Motor neuron (in vitro differentiated cells): ENCODE measurements around the gene DAAM2. TPM values are rescaled to one million over a fixed set of nuclear protein-coding genes. Genes with fewer than 3 reads are reported as not detected.

Experiments used
- ATAC-seq, 8 experiments: fragments of 200-7000 bp; cut with Tn5 transposase; replicated peaks in 6 of 8; 2 replicates each; pipeline ENCODE4 v1.8.0; 2021; ENCODE audit warnings: mild to moderate bottlenecking in 8 of 8, moderate library complexity in 8 of 8
- H3K27ac ChIP-seq, 2 donors: fragments of 250-450 bp; sonication (Bioruptor Pico); 2 replicates each; pipeline ENCODE4 v1.9.0; 2021; ENCODE audit warnings: antibody characterized with exemption in 2 of 2, mild to moderate bottlenecking in 2 of 2, moderate library complexity in 1 of 2
- H3K4me1 ChIP-seq, 2 donors: fragments of 250-450 bp; sonication (Bioruptor Pico); replicated peaks in 1 of 2; 2 replicates each; pipeline ENCODE4 v1.6.1; 2021; ENCODE audit warnings: antibody characterized with exemption in 2 of 2, mild to moderate bottlenecking in 2 of 2, moderate library complexity in 1 of 2
- H3K4me3 ChIP-seq, 5 donors: fragments of 250-450 bp; sonication (Bioruptor Pico); 2 replicates each; pipeline ENCODE4 v1.9.0; 2021; ENCODE audit warnings: antibody characterized with exemption in 5 of 5, mild to moderate bottlenecking in 5 of 5, moderate library complexity in 4 of 5
- WGBS, 10 experiments: fragments of 450-650 bp; shearing (Covaris generic); methylation state at CpG; one replicate each; pipeline ENCODE4 v1.0.0; 2022; 5-methylcytosine and 5-hydroxymethylcytosine counted together
- in situ Hi-C, 9 experiments: fragments of 400-800 bp; cut with MboI; loops; one replicate each; pipeline ENCODE4 v1.15.0; 2021; ENCODE audit warnings: low sequenced_read_pairs in 9 of 9, low pct_unique_long_range_greater_than_20kb in 2 of 9; ENCODE audit not compliant: unreplicated experiment in 9 of 9
- total RNA-seq, 8 experiments: library from RNA; unstranded; fragments of 300-600 nt; gene quantifications; 2 replicates each; pipeline versions ENCODE4 v1.2.3 to v1.2.4, GENCODE V29; 2022

DAAM2 gene
- total RNA-seq, 8 experiments from 2014 or later: 0.60 to 11.3 (median 2.4) TPM

DNA sequence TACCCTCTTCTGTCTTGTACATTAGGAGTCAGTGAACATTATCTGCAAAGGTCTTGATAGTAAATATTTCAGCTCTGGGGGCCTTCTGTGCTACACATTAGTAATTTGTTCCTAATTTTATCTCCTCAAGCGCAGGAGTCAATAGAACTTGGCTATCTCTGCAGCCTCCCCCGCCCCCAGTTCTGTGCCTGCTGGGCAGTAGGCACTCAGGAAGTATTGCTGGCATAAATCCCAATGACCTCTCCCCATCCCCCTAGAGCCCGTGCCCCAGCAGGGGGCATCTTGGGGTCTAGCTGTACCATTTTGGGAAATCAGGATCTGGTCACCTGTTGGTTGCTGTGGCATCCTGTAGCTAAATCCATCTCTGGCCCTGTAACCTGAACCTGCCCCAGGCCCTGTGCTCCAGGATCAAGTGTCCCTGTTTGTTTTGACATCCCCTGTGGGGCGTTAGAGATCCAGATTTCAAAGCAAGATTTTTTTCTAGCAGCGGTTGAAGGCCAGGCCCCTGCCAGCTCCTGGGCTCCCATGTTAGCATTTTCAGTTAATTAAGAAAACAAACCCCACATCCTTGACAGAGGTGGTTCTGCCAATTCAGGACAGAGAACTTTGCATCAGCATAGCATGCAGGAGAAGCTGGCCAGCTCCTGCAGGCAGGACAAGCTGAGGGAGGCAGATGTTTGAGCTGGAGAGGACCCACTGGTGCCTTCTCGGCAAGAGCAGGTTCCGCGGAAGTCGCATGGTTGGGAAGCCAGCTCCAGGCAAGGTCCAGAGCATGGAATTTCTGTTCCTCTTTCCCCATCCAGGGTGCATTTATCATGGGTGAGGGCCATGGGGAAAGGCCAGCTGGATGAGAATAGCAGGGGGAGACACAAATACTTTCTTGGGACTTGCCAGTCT lies 32.1 kb downstream of the DAAM2 start:
- no peak overlapping the region for H3K4me3 ChIP-seq
- ATAC-seq: no peak

DNA sequence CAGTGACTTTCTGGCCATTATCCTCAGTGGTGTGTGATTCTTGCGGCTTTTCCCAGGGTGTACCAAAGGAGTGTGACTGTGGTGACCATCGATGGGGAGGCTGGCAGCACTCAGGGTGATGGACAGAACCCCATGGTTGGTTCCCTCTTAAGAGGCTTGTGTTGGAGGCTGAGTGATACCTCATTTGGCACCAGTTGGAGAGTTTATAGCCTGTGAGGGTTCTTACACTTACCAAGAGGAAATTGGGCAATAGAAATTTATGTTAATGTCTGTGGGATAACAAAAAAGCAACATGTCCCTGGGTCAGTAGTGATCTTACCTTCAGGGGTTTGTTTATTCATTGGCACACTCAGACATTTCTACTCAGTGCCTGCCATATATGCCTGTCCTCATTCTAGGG lies 37.2 kb downstream of the DAAM2 start:
- Histone ChIP-seq H3K4me3 (no peak overlapping the region), H3K27ac (no peak overlapping the region), H3K4me1 (no peaks in the 10 kb centered on the region)
- in situ Hi-C loops: no loop called here
- ATAC-seq: no peak
- 40 to 100% (median 93%) methylated on average over 1 to 2 of the region's 2 CpGs; no CpG with 5 or more reads in 6 of the 10 experiments for WGBS, 10 experiments

More for the DNA sequence above, 32.1 kb downstream of the DAAM2 start:
- Histone ChIP-seq H3K27ac (no peak overlapping the region), H3K4me1 (peaks cover 0 to 5% of the 10 kb centered on the region in 2 donors)
- WGBS, 10 experiments: 68 to 100% (median 89%) methylated on average over 2 to 6 of the region's 9 CpGs; no CpG with 5 or more reads in 5 of the 10 experiments
- in situ Hi-C loops: no loop called here

DNA sequence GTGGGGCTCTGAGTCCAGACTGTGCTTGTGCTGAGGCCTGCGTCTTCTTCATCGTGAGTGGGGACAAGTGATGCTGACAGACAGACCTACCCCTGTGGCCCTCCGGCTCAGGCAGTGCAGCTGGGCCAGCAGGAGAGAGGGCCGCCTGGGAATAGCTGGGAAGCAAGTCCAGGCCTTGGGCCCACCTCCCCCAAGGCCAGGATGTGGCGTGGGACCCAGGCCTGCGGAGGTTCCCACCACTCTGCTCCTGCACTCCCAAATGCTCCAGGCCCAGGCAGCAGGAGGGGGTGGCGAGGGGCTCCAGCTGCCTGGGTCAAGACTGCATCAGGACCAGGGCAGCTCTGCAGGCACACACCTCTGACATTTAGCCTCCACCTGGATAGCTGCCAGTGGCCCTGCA lies 38.3 kb downstream of the DAAM2 start:
- ATAC-seq: no peak
- Histone ChIP-seq H3K27ac (no peak overlapping the region), H3K4me1 (no peaks in the 10 kb centered on the region), H3K4me3 (no peak overlapping the region)
- 60 to 100% (median 70%) methylated on average over 1 to 2 of the region's 7 CpGs; no CpG with 5 or more reads in 5 of the 10 experiments for WGBS, 10 experiments
- in situ Hi-C loops: no loop called here

DNA sequence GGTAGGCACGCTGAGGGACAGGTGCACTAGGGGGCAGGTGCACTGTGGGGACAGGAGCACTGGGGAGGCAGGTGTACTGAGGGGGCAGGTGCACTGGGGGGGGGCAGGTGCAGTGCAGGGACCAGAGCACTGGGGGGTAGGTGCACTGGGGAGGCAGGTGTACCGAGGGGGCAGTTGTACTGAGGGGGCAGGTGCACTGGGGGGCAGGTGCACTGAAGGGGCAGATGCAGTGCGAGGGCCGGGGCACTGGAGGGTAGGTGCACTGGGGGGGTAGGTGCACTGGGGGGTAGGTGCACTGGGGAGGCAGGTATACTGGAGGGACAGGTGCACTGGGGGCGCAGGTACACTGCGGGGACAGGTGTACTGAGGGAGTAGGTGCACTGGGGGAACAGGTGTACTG lies 39.5 kb downstream of the DAAM2 start:
- in situ Hi-C loops: no loop called here
- Histone ChIP-seq H3K4me1 (no peaks in the 10 kb centered on the region), H3K27ac (no peak overlapping the region), H3K4me3 (no peak overlapping the region)
- no CpG with 5 or more reads among the region's 6 CpGs for WGBS, 10 experiments
- no peak for ATAC-seq

DNA sequence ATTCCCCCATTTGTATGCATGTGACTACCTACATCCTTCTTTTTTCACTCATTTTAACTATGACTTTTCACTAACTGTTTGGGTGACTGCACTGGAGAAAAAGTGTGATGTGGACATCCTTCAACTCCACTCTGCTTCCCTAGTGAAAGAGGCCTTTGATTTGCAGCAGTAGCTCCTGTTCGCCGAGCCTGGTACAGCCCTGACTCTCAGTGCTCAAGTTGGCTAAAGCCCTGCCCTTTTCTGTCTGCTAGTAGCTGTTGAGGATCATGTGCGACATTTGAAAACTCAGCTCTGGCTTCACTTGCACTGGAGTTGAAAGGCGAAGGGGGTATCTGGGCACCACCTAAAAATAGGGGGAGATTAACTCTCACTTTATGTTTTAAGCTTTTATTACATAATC lies 42.1 kb downstream of the DAAM2 start:
- WGBS, 10 experiments: 62 to 96% (median 82%) methylated on average over 1 to 4 of the region's 4 CpGs
- in situ Hi-C loops: no loop called here
- peaks cover 0 to 1% of the 10 kb centered on the region in 2 donors for H3K4me1 ChIP-seq
- no peak overlapping the region for H3K4me3 ChIP-seq
- no peak for ATAC-seq
- no peak overlapping the region for H3K27ac ChIP-seq

DNA sequence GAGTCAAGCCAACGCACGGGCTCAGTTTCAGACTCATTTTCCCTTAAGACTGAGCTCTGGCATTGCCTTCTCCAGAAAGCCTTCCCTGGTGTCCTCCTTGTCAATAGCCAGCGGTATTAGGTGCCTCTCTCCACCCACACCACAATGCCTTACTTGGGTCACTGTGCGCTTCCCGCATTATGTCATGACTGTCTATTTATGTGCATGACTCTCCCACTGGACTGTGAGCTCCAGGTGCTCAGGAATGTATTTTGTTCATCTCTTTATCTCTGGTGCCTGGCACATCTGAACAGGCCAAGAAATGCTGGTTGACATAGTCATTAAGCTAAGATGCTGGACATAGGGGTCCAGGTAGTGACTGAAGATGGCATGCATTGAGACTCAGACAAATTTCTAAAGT lies 42.7 kb downstream of the DAAM2 start:
- WGBS, 10 experiments: 80 to 100% (median 92%) methylated on average over 1 to 4 of the region's 5 CpGs; no CpG with 5 or more reads in 5 of the 10 experiments
- no peak for ATAC-seq
- peaks cover 0 to 3% of the 10 kb centered on the region in 2 donors for H3K4me1 ChIP-seq

DNA sequence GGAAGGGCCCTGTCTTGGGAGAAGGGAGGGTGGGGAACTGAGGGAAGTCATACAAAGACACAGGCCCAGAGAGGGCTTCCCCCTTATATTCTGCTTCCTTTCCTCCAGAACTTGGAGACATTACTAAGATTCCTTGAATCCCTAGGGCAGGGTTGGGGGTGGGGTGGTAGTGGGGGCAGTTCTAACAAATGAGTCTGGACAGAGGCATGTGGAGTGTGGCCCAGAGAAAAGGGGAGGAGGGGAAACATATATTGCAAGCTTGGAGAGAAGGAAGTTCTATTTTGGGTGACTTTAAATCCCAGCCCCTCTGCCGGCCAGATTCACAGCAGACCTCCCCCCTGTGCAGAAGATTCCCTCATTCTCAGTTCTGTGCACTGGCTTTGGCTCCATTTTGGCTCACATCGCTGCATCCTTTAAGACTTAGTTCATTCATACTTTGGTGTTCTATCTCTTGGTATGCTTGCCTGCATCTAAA lies 43.7 kb downstream of the DAAM2 start:
- Histone ChIP-seq H3K4me3 (no peak overlapping the region), H3K27ac (no peak overlapping the region), H3K4me1 (peaks cover 0 to 3% of the 10 kb centered on the region in 2 donors)
- in situ Hi-C loops: no loop called here
- 60 to 70% (median 63%) methylated on average over 1 to 2 of the region's 2 CpGs; no CpG with 5 or more reads in 6 of the 10 experiments for whole genome bisulfite sequencing, 10 experiments
- ATAC-seq: no peak

More for the DNA sequence above, 42.7 kb downstream of the DAAM2 start:
- in situ Hi-C loops: no loop called here
- Histone ChIP-seq H3K4me3 (no peak overlapping the region), H3K27ac (no peak overlapping the region)

DNA sequence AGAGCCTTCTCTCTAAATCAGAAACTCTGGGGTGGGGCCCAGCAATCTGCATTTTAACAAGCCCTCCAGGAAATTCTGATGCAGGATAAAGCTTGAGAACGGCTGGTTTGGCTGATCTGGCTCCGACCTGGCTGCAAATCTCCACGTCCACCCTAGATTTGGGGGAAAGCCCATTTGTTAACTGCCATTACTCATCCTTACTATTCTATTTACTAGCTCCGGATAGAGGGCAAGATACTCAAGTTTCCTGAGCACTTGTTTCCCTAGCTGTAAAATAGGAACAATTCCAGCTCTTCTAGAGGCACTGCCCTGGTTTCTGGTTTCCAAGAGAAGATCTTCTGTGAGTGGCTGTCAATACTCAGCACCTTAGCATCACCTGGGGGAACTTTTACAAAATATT lies 44.4 kb downstream of the DAAM2 start:
- in situ Hi-C loops: no loop called here
- Histone ChIP-seq H3K27ac (no peak overlapping the region), H3K4me1 (peaks cover 0 to 3% of the 10 kb centered on the region in 2 donors), H3K4me3 (no peak overlapping the region)
- ATAC-seq: peak in 2 of 8 experiments; percentile 45 to 49
- 0 to 96% (median 86%) methylated on average over 2 to 4 of the region's 4 CpGs; no CpG with 5 or more reads in 3 of the 10 experiments for WGBS, 10 experiments

DNA sequence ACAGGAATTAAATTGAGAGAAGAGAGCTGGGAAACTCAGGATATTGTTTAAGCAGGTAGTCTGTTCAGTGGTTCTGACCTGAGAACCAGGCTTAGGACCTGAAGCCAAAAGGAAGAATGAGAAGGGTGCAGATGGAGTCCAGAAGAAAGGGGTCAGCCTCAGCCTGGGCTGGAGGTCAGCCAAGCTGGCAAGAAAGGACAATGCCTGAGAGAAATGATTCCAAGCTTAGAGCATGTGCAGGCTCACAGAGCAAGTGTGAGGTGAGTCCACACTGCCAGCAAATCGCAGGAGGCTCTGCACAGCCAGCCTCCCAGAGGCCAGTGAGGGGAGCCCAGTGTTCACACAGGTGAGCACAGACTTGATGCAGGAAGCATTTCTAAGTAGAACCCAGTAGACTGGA lies 47.3 kb downstream of the DAAM2 start:
- WGBS, 10 experiments: 83 to 89% (median 88%) methylated on average over 1 of the region's 1 CpG; no CpG with 5 or more reads in 5 of the 10 experiments
- no peak overlapping the region for H3K4me3 ChIP-seq
- H3K4me1 ChIP-seq: peaks cover 0 to 3% of the 10 kb centered on the region in 2 donors
- in situ Hi-C loops: no loop called here
- H3K27ac ChIP-seq: no peak overlapping the region
- ATAC-seq: no peak

DNA sequence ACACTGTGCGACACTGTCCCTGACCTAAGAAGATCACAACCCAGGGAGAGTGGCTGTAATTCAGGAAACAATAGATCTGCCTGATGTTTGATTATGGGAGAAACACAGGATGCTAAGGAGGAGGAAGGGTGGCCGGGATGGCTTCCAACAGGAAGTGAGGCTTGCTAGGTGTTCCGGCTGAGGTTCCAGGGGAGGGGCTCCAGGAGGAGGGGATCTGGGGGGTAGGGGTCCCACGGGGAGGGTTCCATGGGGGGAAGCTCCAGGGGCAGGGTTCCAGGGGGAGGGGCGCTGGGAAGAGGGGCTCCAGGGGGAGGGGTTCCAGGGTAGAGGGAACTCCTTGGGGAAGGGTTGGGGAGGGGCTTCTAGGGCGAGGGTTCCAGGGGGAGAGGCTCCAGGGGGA lies 48.6 kb downstream of the DAAM2 start:
- H3K4me3 ChIP-seq: no peak overlapping the region
- WGBS, 10 experiments: 100% methylated on average over 1 of the region's 6 CpGs; no CpG with 5 or more reads in 7 of the 10 experiments
- in situ Hi-C loops: no loop called here
- ATAC-seq: no peak
- peaks cover 0 to 3% of the 10 kb centered on the region in 2 donors for H3K4me1 ChIP-seq
- no peak overlapping the region for H3K27ac ChIP-seq

DNA sequence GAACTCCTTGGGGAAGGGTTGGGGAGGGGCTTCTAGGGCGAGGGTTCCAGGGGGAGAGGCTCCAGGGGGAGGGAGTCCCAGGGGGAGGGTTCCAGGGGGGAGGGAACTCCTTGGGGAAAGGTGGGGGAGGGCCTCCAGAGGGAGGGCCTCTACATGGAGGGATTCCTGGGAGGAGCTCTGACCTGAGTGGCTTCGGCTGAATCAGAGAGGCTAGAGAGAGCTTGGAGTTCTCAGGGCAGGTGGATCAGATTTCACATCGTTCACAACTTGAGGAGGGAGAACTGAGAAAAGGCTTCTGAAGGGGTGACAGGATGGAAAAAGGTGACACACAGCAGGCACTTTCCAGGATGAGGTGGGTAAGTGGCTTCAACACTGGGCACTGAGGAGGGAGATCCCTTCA lies 49.1 kb downstream of the DAAM2 start:
- WGBS, 10 experiments: 0% methylated on average over 1 of the region's 3 CpGs; no CpG with 5 or more reads in 9 of the 10 experiments
- Histone ChIP-seq H3K4me3 (no peak overlapping the region), H3K4me1 (peaks cover 0 to 3% of the 10 kb centered on the region in 2 donors), H3K27ac (no peak overlapping the region)
- in situ Hi-C loops: no loop called here
- no peak for ATAC-seq

DNA sequence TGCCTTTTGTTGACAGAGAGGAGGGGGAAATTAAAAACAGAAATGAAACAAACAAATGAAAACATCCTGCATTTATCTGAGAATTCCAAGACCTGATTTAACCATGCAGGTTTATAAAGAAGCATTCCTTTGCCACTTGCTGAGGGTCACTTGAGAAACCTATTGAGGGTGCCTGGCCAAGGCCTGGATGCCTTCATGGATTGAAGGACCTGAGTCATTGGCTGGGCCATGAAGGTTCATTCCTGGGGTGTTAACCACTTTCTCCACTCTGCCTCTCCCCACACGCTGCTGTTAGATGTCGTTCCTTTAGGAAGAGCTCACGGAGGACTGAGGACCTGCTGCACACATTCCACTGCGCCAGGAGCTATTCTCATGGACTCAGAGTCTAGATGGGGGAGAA lies 49.7 kb downstream of the DAAM2 start:
- Histone ChIP-seq H3K27ac (no peak overlapping the region), H3K4me1 (peaks cover 0 to 3% of the 10 kb centered on the region in 2 donors), H3K4me3 (no peak overlapping the region)
- 60 to 100% (median 100%) methylated on average over 1 to 4 of the region's 4 CpGs; no CpG with 5 or more reads in 4 of the 10 experiments for WGBS, 10 experiments
- in situ Hi-C loops: no loop called here
- ATAC-seq: no peak

DNA sequence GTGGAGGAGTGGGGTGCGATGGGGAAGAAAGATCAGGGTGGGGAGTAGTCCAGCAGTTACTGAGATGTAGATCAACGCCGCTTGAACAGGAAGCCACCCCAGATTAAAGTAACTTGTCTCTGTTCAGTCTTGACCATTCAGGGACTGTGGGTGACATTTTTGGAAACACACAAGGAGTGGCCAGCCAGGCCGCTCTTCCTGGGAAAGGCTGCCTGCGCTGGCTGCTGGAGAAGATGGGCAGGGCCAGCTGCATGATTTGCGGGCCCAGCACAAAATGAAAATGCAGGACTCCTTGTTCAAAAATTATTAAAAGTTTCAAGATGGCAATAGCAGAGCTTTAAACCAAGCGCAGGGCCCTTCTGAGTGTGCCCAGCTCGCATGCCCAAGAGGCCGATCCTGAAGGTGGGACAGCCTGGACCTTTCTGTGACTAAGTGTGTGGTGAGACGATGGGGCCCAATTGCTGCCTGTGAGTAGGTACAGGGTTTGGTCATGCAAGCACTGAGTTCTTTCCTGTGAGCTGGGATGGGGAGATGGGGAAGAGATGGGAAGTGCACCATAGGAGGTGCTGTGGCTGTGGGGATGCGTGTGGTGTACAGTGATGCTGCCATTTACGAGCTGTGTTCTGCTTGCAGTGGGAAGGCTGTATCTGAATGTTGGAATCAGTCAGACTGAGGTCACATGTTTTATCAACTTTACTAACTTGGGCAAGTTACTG lies 51.3 kb downstream of the DAAM2 start:
- Histone ChIP-seq H3K4me1 (peaks cover 0 to 3% of the 10 kb centered on the region in 2 donors), H3K4me3 (no peak overlapping the region), H3K27ac (no peak overlapping the region)
- in situ Hi-C loops: no loop called here
- WGBS, 10 experiments: 52 to 95% (median 67%) methylated on average over 1 to 8 of the region's 12 CpGs; no CpG with 5 or more reads in 3 of the 10 experiments
- ATAC-seq: peak in 5 of 8 experiments; percentile 29 to 65 (median 43)
